HCT116 (cell line): ENCODE measurements around the gene PSMC3IP. TPM values are rescaled to one million over a fixed set of nuclear protein-coding genes. Genes with fewer than 3 reads are reported as not detected.

Experiments used
- ATAC-seq: fragments of 200-7000 bp; cut with Tn5 transposase; 2 replicates; pipeline ENCODE4 v1.9.1; 2020; ENCODE audit warnings: mild to moderate bottlenecking, moderate library complexity
- BruUV-seq: library from RNA; stranded (reverse); fragments of 400-500 nt; replicated peaks from 2 replicates; lab custom pipeline; 2021; lab: Mats Ljungman, UMichigan
- CTCF ChIA-PET: fragments of 300-600 bp; sonication (Branson Sonifier 250); formaldehyde crosslinking; loops from one replicate; lab custom pipeline; 2021; ENCODE audit warnings: antibody characterized with exemption; lab: Charles Lee
- POLR2A ChIA-PET: fragments of 300-600, 350-600 bp; sonication (Branson Sonifier 250); formaldehyde crosslinking; loops from one replicate; lab custom pipeline; 2021; ENCODE audit warnings: antibody characterized with exemption; lab: Charles Lee
- RAD21 ChIA-PET, 2 experiments: fragments of 300-600 bp; sonication (Branson Sonifier 250); formaldehyde crosslinking; loops; one replicate each; lab custom pipeline; 2023; ENCODE audit warnings: low total read pairs in 2 of 2; ENCODE audit not compliant: uncharacterized antibody in 2 of 2, unreplicated experiment in 2 of 2, low non-redundant PET in 1 of 2; lab: Charles Lee
- DNase-seq: peaks from one replicate; pipeline ENCODE4 v3.0.0-alpha.2; 2010; ENCODE audit warnings: low read depth, low spot score
- H2AFZ ChIP-seq: fragments of 200-600 bp; shearing (Covaris generic), sonication (generic); 2 replicates; pipeline ENCODE4 v1.6.1; 2017; ENCODE audit warnings: low read depth, mixed run types, mixed read lengths, antibody characterized with exemption, low read length; ENCODE audit not compliant: poor library complexity, severe bottlenecking
- H3K27ac ChIP-seq: 2 replicates; pipeline ENCODE4 v1.5.1; 2012; ENCODE audit warnings: low read depth, low read length
- H3K27me3 ChIP-seq: fragments of 200-600 bp; sonication (generic); 2 replicates; pipeline ENCODE4 v1.6.1; 2016; ENCODE audit warnings: mixed run types, low read length, mixed read lengths; ENCODE audit not compliant: insufficient read depth
- H3K36me3 ChIP-seq, 2 experiments: fragments of 200-500 bp in 1 of 2; fragments of 200-600 bp in 1 of 2; sonication (Bioruptor generic) in 1 of 2; sonication (generic) in 1 of 2; 2 replicates each; pipeline versions ENCODE4 v1.5.1 to v1.6.1; 2014 to 2016; ENCODE audit warnings: low read length in 2 of 2, inconsistent platforms in 1 of 2, mixed read lengths in 1 of 2, mixed run types in 1 of 2; ENCODE audit not compliant: insufficient read depth in 2 of 2, control insufficient read depth in 1 of 2
- H3K4me1 ChIP-seq, 2 experiments: fragments of 200-600 bp in 1 of 2; sonication (generic) in 1 of 2; 2 replicates each; pipeline versions ENCODE4 v1.5.1 to v1.6.1; 2012 to 2017; ENCODE audit warnings: low read length in 2 of 2, inconsistent platforms in 1 of 2, mild to moderate bottlenecking in 1 of 2, mixed read lengths in 1 of 2, mixed run types in 1 of 2, moderate library complexity in 1 of 2; ENCODE audit not compliant: insufficient read depth in 2 of 2, control insufficient read depth in 1 of 2
- H3K4me2 ChIP-seq: fragments of 200-600 bp; sonication (generic); 2 replicates; pipeline ENCODE4 v1.6.1; 2017; ENCODE audit warnings: mixed run types, low read length, mixed read lengths
- H3K4me3 ChIP-seq, 2 experiments: fragments of 200-600 bp in 1 of 2; sonication (generic) in 1 of 2; replicated peaks in 1 of 2; 2 replicates each; pipeline ENCODE4 v1.5.1; 2011 to 2016; ENCODE audit warnings: low read length in 2 of 2, control low read depth in 1 of 2, low read depth in 1 of 2, mild to moderate bottlenecking in 1 of 2, mixed read lengths in 1 of 2, mixed run types in 1 of 2
- H3K79me2 ChIP-seq: fragments of 200-600 bp; sonication (generic); 2 replicates; pipeline ENCODE4 v1.6.1; 2017; ENCODE audit warnings: mild to moderate bottlenecking, mixed run types, low read length, moderate library complexity, mixed read lengths; ENCODE audit not compliant: insufficient read depth
- H3K9ac ChIP-seq: fragments of 200-600 bp; sonication (generic); 2 replicates; pipeline ENCODE4 v1.6.1; 2016; ENCODE audit warnings: low read length, mixed read lengths
- H3K9me2 ChIP-seq: fragments of 200-600 bp; sonication (generic), shearing (Covaris generic); 2 replicates; pipeline ENCODE4 v1.6.1; 2017; ENCODE audit warnings: mixed run types, mild to moderate bottlenecking, moderate library complexity; ENCODE audit not compliant: insufficient read depth
- H3K9me3 ChIP-seq, 2 experiments: fragments of 200-500 bp in 1 of 2; fragments of 200-600 bp in 1 of 2; sonication (Bioruptor generic) in 1 of 2; sonication (generic) in 1 of 2; 2 replicates each; pipeline ENCODE4 v1.6.1; 2014 to 2017; ENCODE audit warnings: low read length in 2 of 2, mixed read lengths in 2 of 2, inconsistent platforms in 1 of 2, low read depth in 1 of 2, mild to moderate bottlenecking in 1 of 2, mixed run types in 1 of 2, moderate library complexity in 1 of 2; ENCODE audit not compliant: control insufficient read depth in 1 of 2, insufficient read depth in 1 of 2
- H4K20me1 ChIP-seq: fragments of 200-600 bp; sonication (generic), shearing (Covaris generic); 2 replicates; pipeline ENCODE4 v1.6.1; 2017; ENCODE audit warnings: mixed run types, mild to moderate bottlenecking, moderate library complexity; ENCODE audit not compliant: insufficient read depth
- CBX3 ChIP-seq: IDR thresholded peaks from 2 replicates; pipeline ENCODE4 v1.6.1; 2012; ENCODE audit warnings: low read depth
- CEBPB ChIP-seq: IDR thresholded peaks from 2 replicates; pipeline ENCODE4 v1.6.1; 2012; ENCODE audit warnings: low read depth
- EGR1 ChIP-seq: IDR thresholded peaks from 2 replicates; pipeline ENCODE4 v1.6.1; 2012; ENCODE audit warnings: low read depth
- ELF1 ChIP-seq: IDR thresholded peaks from 2 replicates; pipeline ENCODE4 v1.6.1; 2012; ENCODE audit warnings: low read depth, borderline replicate concordance
- EZH2 ChIP-seq: fragments of 200-600 bp; sonication (generic); IDR thresholded peaks from 2 replicates; pipeline ENCODE4 v1.6.1; 2017; ENCODE audit warnings: antibody characterized with exemption, mixed run types
- EZH2phosphoT487 ChIP-seq: fragments of 200-600 bp; IDR thresholded peaks from 2 replicates; pipeline ENCODE4 v1.6.1; 2018; ENCODE audit warnings: antibody characterized with exemption, borderline replicate concordance
- FOSL1 ChIP-seq: IDR thresholded peaks from 2 replicates; pipeline ENCODE4 v1.6.1; 2012; ENCODE audit warnings: low read depth
- JUND ChIP-seq: IDR thresholded peaks from 2 replicates; pipeline ENCODE4 v1.6.1; 2012
- POLR2A ChIP-seq: IDR thresholded peaks from 2 replicates; pipeline ENCODE4 v1.7.0; 2011; ENCODE audit warnings: borderline replicate concordance; ENCODE audit not compliant: insufficient read depth, insufficient read length; ENCODE audit errors: extremely low read depth
- POLR2AphosphoS5 ChIP-seq: IDR thresholded peaks from 2 replicates; pipeline ENCODE4 v1.6.1; 2011; ENCODE audit warnings: mild to moderate bottlenecking, low read depth, low read length, moderate library complexity
- RAD21 ChIP-seq: IDR thresholded peaks from 2 replicates; pipeline ENCODE4 v1.6.1; 2012; ENCODE audit warnings: low read depth, mild to moderate bottlenecking
- SIN3A ChIP-seq: IDR thresholded peaks from 2 replicates; pipeline ENCODE4 v1.6.1; 2012; ENCODE audit warnings: low read depth
- SRF ChIP-seq: IDR thresholded peaks from 2 replicates; pipeline ENCODE4 v1.6.1; 2012; ENCODE audit warnings: low read depth
- TCF7L2 ChIP-seq: IDR thresholded peaks from 2 replicates; pipeline ENCODE4 v1.7.0; 2011; ENCODE audit warnings: borderline replicate concordance, inconsistent platforms; ENCODE audit not compliant: insufficient read depth, insufficient read length; ENCODE audit errors: extremely low read depth
- YY1 ChIP-seq: IDR thresholded peaks from 2 replicates; pipeline ENCODE4 v1.6.1; 2011; ENCODE audit warnings: low read length, low read depth, moderate library complexity, mild to moderate bottlenecking; ENCODE audit not compliant: insufficient replicate concordance; ENCODE audit errors: extremely low read depth
- ZFX ChIP-seq: fragments of 450-650 bp; IDR thresholded peaks from 2 replicates; pipeline ENCODE4 v1.6.1; 2017
- intact Hi-C: fragments of 100-400 bp; cut with micrococcal nuclease; formaldehyde crosslinking; loops from 2 replicates; pipeline ENCODE4 v1.10.0; 2022
- total RNA-seq: library from RNA; stranded (reverse); gene quantifications from one replicate; pipeline ENCODE4 v1.2.1, GENCODE V29; 2021; ENCODE audit not compliant: unreplicated experiment
- TF ChIP-seq, protein P1 (sequence below), 3 experiments: fragments of 200-600 bp in 1 of 3; sonication (generic) in 1 of 3; IDR thresholded peaks in 2 of 3; conservative IDR thresholded peaks in 1 of 3; 2 replicates each; pipeline ENCODE4 v1.5.1; 2012 to 2017; ENCODE audit warnings: low read depth in 2 of 3, low read length in 2 of 3, antibody characterized with exemption in 1 of 3, borderline replicate concordance in 1 of 3, control low read depth in 1 of 3, mild to moderate bottlenecking in 1 of 3, mixed read lengths in 1 of 3, mixed run types in 1 of 3, moderate library complexity in 1 of 3; ENCODE audit not compliant: insufficient read depth in 1 of 3
- TF ChIP-seq, protein P2 (sequence below): IDR thresholded peaks from 2 replicates; pipeline ENCODE4 v1.6.1; 2012
- TF ChIP-seq, protein P3 (sequence below): IDR thresholded peaks from 2 replicates; pipeline ENCODE4 v1.6.1; 2012; ENCODE audit warnings: low read depth
- TF ChIP-seq, protein P4 (sequence below): IDR thresholded peaks from 2 replicates; pipeline ENCODE4 v1.6.1; 2011; ENCODE audit warnings: mild to moderate bottlenecking, low read length, moderate library complexity; ENCODE audit not compliant: insufficient replicate concordance; ENCODE audit errors: extremely low read depth

Gene PSMC3IP
- total RNA-seq, 1 experiment from 2014 or later: 24.3 TPM

DNA sequence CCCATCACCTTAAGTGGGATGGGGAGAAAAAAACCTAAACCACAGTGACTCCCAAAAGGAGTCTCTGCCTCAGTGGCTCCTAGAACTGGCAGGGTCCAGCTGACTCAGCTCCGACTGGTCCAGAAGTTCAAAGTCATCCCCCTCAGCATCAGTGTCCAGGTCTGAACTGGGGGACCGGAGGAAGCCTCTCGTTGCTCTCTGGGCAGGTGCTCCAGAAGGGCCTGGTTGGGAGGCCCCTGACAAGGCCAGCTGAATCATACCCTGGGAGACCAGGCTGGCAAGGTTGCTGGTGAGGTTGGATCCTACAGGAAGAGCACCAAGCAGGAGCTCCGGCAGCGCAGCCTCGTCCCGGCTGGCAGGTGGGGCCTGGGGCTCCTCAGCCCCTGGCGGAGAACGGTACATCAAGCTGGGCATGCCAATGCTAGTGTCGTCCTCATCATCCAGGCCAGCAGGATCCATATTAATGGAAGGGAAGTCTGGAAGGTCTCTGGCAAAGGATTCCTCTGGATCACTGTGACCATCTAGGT lies 4.3 kb upstream of the PSMC3IP start:
- H3K4me3 ChIP-seq: no peak overlapping the region
- no peaks in the 10 kb centered on the region for H4K20me1 ChIP-seq
- no peak overlapping the region for H3K9ac ChIP-seq
- H3K79me2 ChIP-seq: peaks cover 14% of the 10 kb centered on the region
- no peak overlapping the region for H3K4me2 ChIP-seq
- no peaks in the 10 kb centered on the region for H3K27me3 ChIP-seq
- no peaks in the 10 kb centered on the region for H3K9me3 ChIP-seq
- H3K9me2 ChIP-seq: no peaks in the 10 kb centered on the region
- POLR2A ChIA-PET: interaction anchor here (0.6 kb wide), 1 partner anchor 16 kb away, joined by 4 read pairs; no protein-coding TSS in a partner anchor
- BruUV-seq: no TSS peak
- intact Hi-C loops: no loop called here
- H3K4me1 ChIP-seq: peaks cover 4 to 6% of the 10 kb centered on the region in 2 experiments; a peak in 2 of 4 replicates
- no peak overlapping the region for H2AFZ ChIP-seq
- H3K27ac ChIP-seq: no peak overlapping the region
- H3K36me3 ChIP-seq: peaks cover 27 to 30% of the 10 kb centered on the region in 2 experiments; a peak in 3 of 4 replicates
- TF ChIP-seq SIN3A: no peak
- no peak for TF ChIP-seq EGR1
- no peak for TF ChIP-seq POLR2AphosphoS5
- no peak for TF ChIP-seq POLR2A
- TF ChIP-seq FOSL1: no peak
- no peak for TF ChIP-seq EZH2phosphoT487
- TF ChIP-seq CBX3: no peak
- no peak for TF ChIP-seq CEBPB
- TF ChIP-seq, protein P1, sequence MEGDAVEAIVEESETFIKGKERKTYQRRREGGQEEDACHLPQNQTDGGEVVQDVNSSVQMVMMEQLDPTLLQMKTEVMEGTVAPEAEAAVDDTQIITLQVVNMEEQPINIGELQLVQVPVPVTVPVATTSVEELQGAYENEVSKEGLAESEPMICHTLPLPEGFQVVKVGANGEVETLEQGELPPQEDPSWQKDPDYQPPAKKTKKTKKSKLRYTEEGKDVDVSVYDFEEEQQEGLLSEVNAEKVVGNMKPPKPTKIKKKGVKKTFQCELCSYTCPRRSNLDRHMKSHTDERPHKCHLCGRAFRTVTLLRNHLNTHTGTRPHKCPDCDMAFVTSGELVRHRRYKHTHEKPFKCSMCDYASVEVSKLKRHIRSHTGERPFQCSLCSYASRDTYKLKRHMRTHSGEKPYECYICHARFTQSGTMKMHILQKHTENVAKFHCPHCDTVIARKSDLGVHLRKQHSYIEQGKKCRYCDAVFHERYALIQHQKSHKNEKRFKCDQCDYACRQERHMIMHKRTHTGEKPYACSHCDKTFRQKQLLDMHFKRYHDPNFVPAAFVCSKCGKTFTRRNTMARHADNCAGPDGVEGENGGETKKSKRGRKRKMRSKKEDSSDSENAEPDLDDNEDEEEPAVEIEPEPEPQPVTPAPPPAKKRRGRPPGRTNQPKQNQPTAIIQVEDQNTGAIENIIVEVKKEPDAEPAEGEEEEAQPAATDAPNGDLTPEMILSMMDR (IDR thresholded peaks at IDR 0.05 in 2 of 3, conservative IDR thresholded peaks at IDR 0.05 in 1 of 3; ENCODE audit: borderline replicate concordance in 1 of 3, insufficient read depth in 1 of 3, low read depth in 2 of 3, low read length in 2 of 3): no peak
- TF ChIP-seq, protein P2, sequence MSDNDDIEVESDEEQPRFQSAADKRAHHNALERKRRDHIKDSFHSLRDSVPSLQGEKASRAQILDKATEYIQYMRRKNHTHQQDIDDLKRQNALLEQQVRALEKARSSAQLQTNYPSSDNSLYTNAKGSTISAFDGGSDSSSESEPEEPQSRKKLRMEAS: no peak
- TF ChIP-seq ELF1: no peak
- TF ChIP-seq, protein P3, sequence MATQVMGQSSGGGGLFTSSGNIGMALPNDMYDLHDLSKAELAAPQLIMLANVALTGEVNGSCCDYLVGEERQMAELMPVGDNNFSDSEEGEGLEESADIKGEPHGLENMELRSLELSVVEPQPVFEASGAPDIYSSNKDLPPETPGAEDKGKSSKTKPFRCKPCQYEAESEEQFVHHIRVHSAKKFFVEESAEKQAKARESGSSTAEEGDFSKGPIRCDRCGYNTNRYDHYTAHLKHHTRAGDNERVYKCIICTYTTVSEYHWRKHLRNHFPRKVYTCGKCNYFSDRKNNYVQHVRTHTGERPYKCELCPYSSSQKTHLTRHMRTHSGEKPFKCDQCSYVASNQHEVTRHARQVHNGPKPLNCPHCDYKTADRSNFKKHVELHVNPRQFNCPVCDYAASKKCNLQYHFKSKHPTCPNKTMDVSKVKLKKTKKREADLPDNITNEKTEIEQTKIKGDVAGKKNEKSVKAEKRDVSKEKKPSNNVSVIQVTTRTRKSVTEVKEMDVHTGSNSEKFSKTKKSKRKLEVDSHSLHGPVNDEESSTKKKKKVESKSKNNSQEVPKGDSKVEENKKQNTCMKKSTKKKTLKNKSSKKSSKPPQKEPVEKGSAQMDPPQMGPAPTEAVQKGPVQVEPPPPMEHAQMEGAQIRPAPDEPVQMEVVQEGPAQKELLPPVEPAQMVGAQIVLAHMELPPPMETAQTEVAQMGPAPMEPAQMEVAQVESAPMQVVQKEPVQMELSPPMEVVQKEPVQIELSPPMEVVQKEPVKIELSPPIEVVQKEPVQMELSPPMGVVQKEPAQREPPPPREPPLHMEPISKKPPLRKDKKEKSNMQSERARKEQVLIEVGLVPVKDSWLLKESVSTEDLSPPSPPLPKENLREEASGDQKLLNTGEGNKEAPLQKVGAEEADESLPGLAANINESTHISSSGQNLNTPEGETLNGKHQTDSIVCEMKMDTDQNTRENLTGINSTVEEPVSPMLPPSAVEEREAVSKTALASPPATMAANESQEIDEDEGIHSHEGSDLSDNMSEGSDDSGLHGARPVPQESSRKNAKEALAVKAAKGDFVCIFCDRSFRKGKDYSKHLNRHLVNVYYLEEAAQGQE: no peak
- no peak for TF ChIP-seq RAD21
- no peak for TF ChIP-seq EZH2
- TF ChIP-seq ZFX: no peak
- TF ChIP-seq YY1: no peak
- TF ChIP-seq, protein P4, sequence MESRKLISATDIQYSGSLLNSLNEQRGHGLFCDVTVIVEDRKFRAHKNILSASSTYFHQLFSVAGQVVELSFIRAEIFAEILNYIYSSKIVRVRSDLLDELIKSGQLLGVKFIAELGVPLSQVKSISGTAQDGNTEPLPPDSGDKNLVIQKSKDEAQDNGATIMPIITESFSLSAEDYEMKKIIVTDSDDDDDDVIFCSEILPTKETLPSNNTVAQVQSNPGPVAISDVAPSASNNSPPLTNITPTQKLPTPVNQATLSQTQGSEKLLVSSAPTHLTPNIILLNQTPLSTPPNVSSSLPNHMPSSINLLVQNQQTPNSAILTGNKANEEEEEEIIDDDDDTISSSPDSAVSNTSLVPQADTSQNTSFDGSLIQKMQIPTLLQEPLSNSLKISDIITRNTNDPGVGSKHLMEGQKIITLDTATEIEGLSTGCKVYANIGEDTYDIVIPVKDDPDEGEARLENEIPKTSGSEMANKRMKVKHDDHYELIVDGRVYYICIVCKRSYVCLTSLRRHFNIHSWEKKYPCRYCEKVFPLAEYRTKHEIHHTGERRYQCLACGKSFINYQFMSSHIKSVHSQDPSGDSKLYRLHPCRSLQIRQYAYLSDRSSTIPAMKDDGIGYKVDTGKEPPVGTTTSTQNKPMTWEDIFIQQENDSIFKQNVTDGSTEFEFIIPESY: no peak
- no peak for TF ChIP-seq TCF7L2
- no peak for TF ChIP-seq JUND
- no peak for TF ChIP-seq SRF
- no peak for ATAC-seq
- RAD21 ChIA-PET: no interaction called here
- CTCF ChIA-PET: no interaction called here
- DNase-seq: no peak
